CD14-positive monocyte (primary cell): Measurements from ENCODE around the gene RHO. TPM values are rescaled to one million over a fixed set of nuclear protein-coding genes. Genes with fewer than 3 reads are reported as not detected.

Source experiments
- DNase-seq, 3 donors: peaks; one replicate each; pipeline ENCODE4 v3.0.0-alpha.2; 2011 to 2022
- H2AFZ ChIP-seq: 2 replicates; pipeline ENCODE4 v1.6.0; 2012; ENCODE audit warnings: mild to moderate bottlenecking, low read depth, low read length, inconsistent platforms; ENCODE audit not compliant: insufficient read depth, poor library complexity, severe bottlenecking
- H3K27ac ChIP-seq, 2 donors: 1 replicate in 1 of 2; 2 replicates in 1 of 2; pipeline ENCODE4 v1.5.1; 2012 to 2013; ENCODE audit warnings: low read length in 2 of 2, control low read depth in 1 of 2, inconsistent platforms in 1 of 2, low read depth in 1 of 2, mild to moderate bottlenecking in 1 of 2
- H3K27me3 ChIP-seq, 2 donors: one replicate each; pipeline versions ENCODE4 v1.6.0 to v1.6.1; 2011 to 2013; ENCODE audit warnings: low read length in 2 of 2; ENCODE audit not compliant: control insufficient read depth in 2 of 2, insufficient read depth in 2 of 2
- H3K36me3 ChIP-seq, 2 donors: replicated peaks in 1 of 2; 1 replicate in 1 of 2; 2 replicates in 1 of 2; pipeline versions ENCODE4 v1.5.1 to v1.6.1; 2012 to 2013; ENCODE audit warnings: low read length in 2 of 2, control low read depth in 1 of 2, inconsistent platforms in 1 of 2, mild to moderate bottlenecking in 1 of 2; ENCODE audit not compliant: insufficient read depth in 2 of 2, control insufficient read depth in 1 of 2
- H3K4me1 ChIP-seq, 2 donors: 1 replicate in 1 of 2; 2 replicates in 1 of 2; pipeline versions ENCODE4 v1.5.1 to v1.6.1; 2012 to 2013; ENCODE audit warnings: low read length in 2 of 2, control low read depth in 1 of 2, inconsistent platforms in 1 of 2, mild to moderate bottlenecking in 1 of 2, moderate library complexity in 1 of 2; ENCODE audit not compliant: insufficient read depth in 2 of 2, control insufficient read depth in 1 of 2
- H3K4me2 ChIP-seq: replicated peaks from 2 replicates; pipeline ENCODE3; 2012; ENCODE audit warnings: low read length, moderate library complexity, mild to moderate bottlenecking; ENCODE audit not compliant: poor library complexity, severe bottlenecking; ENCODE audit errors: extremely low read depth
- H3K4me3 ChIP-seq, 3 experiments: fragments of 200-600 bp in 1 of 3; sonication (generic) in 1 of 3; replicated peaks in 1 of 3; 1 replicate in 2 of 3; 2 replicates in 1 of 3; pipeline ENCODE4 v1.5.1; 2011 to 2013; ENCODE audit warnings: low read length in 3 of 3, mild to moderate bottlenecking in 3 of 3, control low read depth in 2 of 3, low read depth in 2 of 3, inconsistent platforms in 1 of 3, moderate library complexity in 1 of 3
- H3K79me2 ChIP-seq: 2 replicates; pipeline ENCODE4 v1.6.0; 2012; ENCODE audit warnings: mild to moderate bottlenecking, control low read depth, inconsistent platforms, low read length, moderate library complexity; ENCODE audit not compliant: insufficient read depth
- H3K9ac ChIP-seq: 2 replicates; pipeline ENCODE4 v1.6.0; 2017; ENCODE audit warnings: low read length, mild to moderate bottlenecking; ENCODE audit not compliant: insufficient read depth, poor library complexity, severe bottlenecking
- H3K9me3 ChIP-seq, 2 donors: replicated peaks in 1 of 2; 1 replicate in 1 of 2; 2 replicates in 1 of 2; pipeline versions ENCODE4 v1.5.1 to v1.6.1; 2012 to 2013; ENCODE audit warnings: low read length in 2 of 2, control low read depth in 1 of 2; ENCODE audit not compliant: control insufficient read depth in 1 of 2, insufficient read depth in 1 of 2
- H4K20me1 ChIP-seq: 2 replicates; pipeline ENCODE4 v1.6.0; 2012; ENCODE audit warnings: mild to moderate bottlenecking, low read length, control low read depth, moderate library complexity; ENCODE audit not compliant: insufficient read depth
- H3K27ac Mint-ChIP-seq, 7 donors: one replicate each; pipeline ENCODE4 v1.8.0; 2020; ENCODE audit warnings: mild to moderate bottlenecking in 7 of 7, mixed read lengths in 7 of 7, moderate library complexity in 6 of 7, inconsistent platforms in 2 of 7
- H3K27me3 Mint-ChIP-seq, 3 donors: one replicate each; pipeline ENCODE4 v1.8.0; 2021 to 2022; ENCODE audit warnings: low read depth in 3 of 3, mild to moderate bottlenecking in 3 of 3, mixed read lengths in 3 of 3, moderate library complexity in 3 of 3, inconsistent platforms in 1 of 3
- H3K36me3 Mint-ChIP-seq, 2 donors: one replicate each; pipeline ENCODE4 v1.8.0; 2020; ENCODE audit warnings: mixed read lengths in 2 of 2, inconsistent platforms in 1 of 2, mild to moderate bottlenecking in 1 of 2
- H3K4me1 Mint-ChIP-seq: one replicate; pipeline ENCODE4 v1.8.0; 2020; ENCODE audit warnings: mild to moderate bottlenecking, mixed read lengths
- H3K4me3 Mint-ChIP-seq, 2 donors: one replicate each; pipeline ENCODE4 v1.8.0; 2020; ENCODE audit warnings: mild to moderate bottlenecking in 2 of 2, mixed read lengths in 2 of 2, moderate library complexity in 1 of 2
- H3K9me3 Mint-ChIP-seq, 7 donors: one replicate each; pipeline ENCODE4 v1.8.0; 2020 to 2022; ENCODE audit warnings: mixed read lengths in 7 of 7, mild to moderate bottlenecking in 6 of 7, moderate library complexity in 6 of 7, inconsistent platforms in 2 of 7
- CTCF ChIP-seq: fragments of 200-600 bp; IDR thresholded peaks from one replicate; pipeline ENCODE4 v1.8.0; 2022; ENCODE audit warnings: antibody characterized with exemption, mild to moderate bottlenecking
- WGBS: methylation state at CpG from one replicate; pipeline ENCODE4 v1.1.5; 2013; ENCODE audit warnings: missing lambda C conversion rate; ENCODE audit not compliant: insufficient coverage; 5-methylcytosine and 5-hydroxymethylcytosine counted together
- intact Hi-C, 2 donors: fragments of 100-400 bp; cut with micrococcal nuclease; formaldehyde crosslinking; loops; one replicate each; pipeline versions ENCODE4 v1.15.0 to v1.15.1; 2023
- polyA plus RNA-seq, 3 donors: library from polyadenylated mRNA; depleted of rRNA in 1 of 3; unstranded in 2 of 3; stranded (reverse) in 1 of 3; fragments of 300-500 nt in 2 of 3; fragments of >200 nt in 1 of 3; fragmentation: Illumina TruSeq in 2 of 3; gene quantifications; 1 replicate in 2 of 3; 2 replicates in 1 of 3; pipeline ENCODE4 v1.2.3, GENCODE V29; 2012 to 2021

The RHO gene
- polyA plus RNA-seq, 3 donors, result 0.03 TPM; not detected in 2

- no peaks in the 10 kb centered on the region for H3K36me3 Mint-ChIP-seq
- no peaks in the 10 kb centered on the region for H3K36me3 ChIP-seq
- TF ChIP-seq CTCF, result no peak
- WGBS, result no CpG with 5 or more reads among the region's 1 CpG
- no peak overlapping the region for H3K4me3 Mint-ChIP-seq
- no peaks in the 10 kb centered on the region for H3K9me3 Mint-ChIP-seq
- no peaks in the 10 kb centered on the region for H3K79me2 ChIP-seq
- H3K4me1 ChIP-seq, result peaks cover 0 to 3% of the 10 kb centered on the region in 2 donors
- H4K20me1 ChIP-seq, result no peaks in the 10 kb centered on the region
- no peaks in the 10 kb centered on the region for H3K27me3 ChIP-seq
- no peak overlapping the region for H3K9ac ChIP-seq
- H3K27ac ChIP-seq, result no peak overlapping the region
- peaks cover 5% of the 10 kb centered on the region in 3 donors for H3K27me3 Mint-ChIP-seq
- peaks cover 1% of the 10 kb centered on the region for H3K4me1 Mint-ChIP-seq
- H3K4me3 ChIP-seq, result no peak overlapping the region
- no peak overlapping the region for H2AFZ ChIP-seq
- DNase-seq, result no peak
- no peaks in the 10 kb centered on the region for H3K9me3 ChIP-seq
- intact Hi-C loops, result no loop called here
- no peak overlapping the region for H3K4me2 ChIP-seq
- no peak overlapping the region for H3K27ac Mint-ChIP-seq
Observed at GRCh38 chr3:129535075-129535474, 6.6 kb downstream of the RHO start.

DNA sequence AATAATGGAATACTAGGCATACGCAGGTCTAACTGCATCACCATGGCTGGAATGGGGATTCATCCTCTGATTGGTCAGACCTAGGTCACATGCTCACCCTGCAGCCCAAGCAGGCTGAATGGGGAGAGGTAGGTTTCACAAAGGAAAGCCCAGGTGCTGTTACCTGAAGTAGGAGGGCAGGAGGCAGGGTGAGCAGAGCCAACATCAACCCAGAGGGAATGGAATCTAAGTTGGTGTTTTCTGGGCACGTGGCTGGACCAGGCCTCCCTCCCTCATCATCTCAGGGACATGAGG is 7.9 kb downstream of the RHO start:
- H3K4me1 ChIP-seq, result no peaks in the 10 kb centered on the region
- Mint-ChIP-seq H3K9me3 (no peaks in the 10 kb centered on the region), H3K4me3 (no peak overlapping the region), H3K36me3 (no peaks in the 10 kb centered on the region), H3K4me1 (peaks cover 1% of the 10 kb centered on the region), H3K27me3 (peaks cover 2 to 5% (median 5%) of the 10 kb centered on the region in 3 donors), H3K27ac (no peak overlapping the region)
- H2AFZ ChIP-seq, result no peak overlapping the region
- TF ChIP-seq CTCF, result no peak
- H4K20me1 ChIP-seq, result no peaks in the 10 kb centered on the region
- intact Hi-C loops, result no loop called here
- no peaks in the 10 kb centered on the region for H3K36me3 ChIP-seq
- H3K9me3 ChIP-seq, result no peaks in the 10 kb centered on the region
- H3K79me2 ChIP-seq, result no peaks in the 10 kb centered on the region
- no peaks in the 10 kb centered on the region for H3K27me3 ChIP-seq
- no peak overlapping the region for H3K9ac ChIP-seq
- H3K27ac ChIP-seq, result no peak overlapping the region
- WGBS, result no CpG with 5 or more reads among the region's 2 CpGs
- no peak for DNase-seq
- no peak overlapping the region for H3K4me3 ChIP-seq
- H3K4me2 ChIP-seq, result no peak overlapping the region
